GM19025 (cell line): Measurements from ENCODE around the gene ERC2.

Source experiments
- ATAC-seq: cut with Tn5 transposase; IDR thresholded peaks from one replicate; pipeline ENCODE4 v1.9.1; 2021; ENCODE audit warnings: mild to moderate bottlenecking, low read depth, moderate library complexity; ENCODE audit not compliant: unreplicated experiment

ERC2 gene

GRCh38 chr3:56428667-56429066, 39.6 kb downstream of the ERC2 start:
- no peak for ATAC-seq

- ATAC-seq = no peak
These were observed 43.4 kb downstream of the ERC2 start for GRCh38 chr3:56424885-56425284.

DNA sequence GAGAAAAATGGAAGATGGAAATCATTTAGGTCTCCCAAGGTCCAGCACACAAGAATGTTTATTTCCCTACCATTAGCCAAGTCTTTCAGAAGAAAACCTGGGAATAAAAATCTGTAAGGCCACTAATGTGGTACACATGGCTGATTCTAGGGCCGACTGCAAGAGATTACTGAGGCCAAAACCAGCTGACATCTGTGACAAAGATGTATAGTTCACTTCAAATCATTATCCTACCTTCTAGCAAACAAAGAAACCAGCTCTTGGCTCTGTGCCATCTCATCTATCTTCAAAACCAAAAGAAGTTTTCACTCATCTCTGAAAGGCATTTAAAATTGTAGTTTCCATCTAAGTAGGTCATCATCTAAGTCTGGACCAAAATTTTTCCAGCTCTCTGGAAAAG, 43.9 kb downstream of the ERC2 start:
- ATAC-seq = no peak

DNA sequence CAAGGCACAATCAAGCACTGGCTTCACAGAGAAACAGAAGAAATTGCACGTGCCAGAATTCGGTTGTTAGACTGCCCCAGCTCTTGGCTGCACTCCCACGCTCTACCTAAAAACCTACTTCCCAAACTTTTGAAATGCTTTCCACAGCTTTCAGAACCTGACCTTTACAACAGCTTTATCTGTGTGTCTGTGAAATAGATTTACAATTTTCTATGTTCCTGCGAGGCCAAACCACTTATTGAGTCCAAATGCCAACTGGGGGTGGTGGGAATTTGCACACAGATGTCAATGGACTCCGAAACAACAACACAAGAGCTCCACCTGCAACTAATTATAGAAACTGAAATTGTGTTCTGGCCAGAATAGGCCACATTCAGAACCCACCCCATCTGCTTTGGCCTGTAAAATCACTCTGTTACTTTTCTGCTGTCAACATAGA, 44.6 kb downstream of the ERC2 start:
- no peak for ATAC-seq

- ATAC-seq = no peak
These were observed 46.0 kb downstream of the ERC2 start for GRCh38 chr3:56422316-56422715.

DNA sequence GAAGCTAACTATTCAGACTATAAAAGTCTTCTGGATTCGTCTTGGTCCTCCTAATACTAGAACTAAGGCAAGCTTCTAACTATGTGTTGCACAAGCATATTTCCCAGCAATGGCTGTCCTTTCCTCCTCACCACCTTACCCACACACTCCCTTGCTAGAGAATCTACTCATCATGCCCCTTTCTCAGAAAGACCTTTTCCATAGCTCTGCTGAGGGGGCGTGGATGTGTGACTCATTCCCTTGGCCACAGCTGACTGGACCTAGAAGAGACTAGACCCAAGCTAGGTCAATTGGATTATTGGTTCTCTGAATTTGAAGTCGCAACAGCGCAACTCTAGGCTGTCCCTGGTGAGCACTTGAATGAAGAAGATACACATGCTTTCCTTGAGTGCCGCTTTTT, 47.1 kb downstream of the ERC2 start:
- ATAC-seq = no peak

DNA sequence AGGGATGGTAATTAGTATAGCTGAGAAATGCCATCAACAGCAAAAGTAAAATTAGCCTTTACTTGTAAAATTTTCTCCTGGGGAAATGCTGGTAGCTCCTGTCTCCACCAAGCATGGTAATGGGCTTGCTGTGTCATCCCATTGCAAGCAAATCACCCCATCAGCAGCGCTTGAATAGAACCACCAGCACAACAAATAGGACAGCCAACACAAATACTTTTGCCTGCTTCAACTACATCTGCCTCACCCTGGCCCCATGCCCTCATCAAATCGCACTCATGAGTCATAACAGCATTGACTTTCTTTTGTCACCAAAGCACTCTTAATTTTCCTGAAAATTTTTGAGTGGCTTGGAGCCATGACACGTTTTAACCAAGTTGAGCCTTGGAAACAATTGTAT, 52.6 kb downstream of the ERC2 start:
- ATAC-seq = no peak

- no peak for ATAC-seq
These were observed 54.4 kb downstream of the ERC2 start for GRCh38 chr3:56413911-56414310.

DNA sequence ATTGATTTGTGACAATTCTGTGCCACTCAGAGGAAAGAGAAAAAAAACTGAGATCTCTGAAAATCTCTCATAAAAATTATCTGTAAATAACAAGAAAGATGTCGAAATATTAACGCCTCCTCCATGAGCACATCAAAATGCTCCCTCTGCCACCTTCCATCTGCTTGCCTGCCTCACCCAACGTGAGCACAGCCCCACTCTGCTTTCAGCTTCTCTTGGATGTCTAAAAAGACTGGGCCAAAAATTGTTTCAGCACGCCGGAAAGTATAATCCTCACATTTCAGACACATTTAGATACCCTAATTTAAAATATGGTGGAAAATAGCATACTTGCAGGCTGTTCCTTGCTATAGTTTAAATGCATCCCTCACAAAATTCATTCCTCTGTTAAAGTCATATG, 57.1 kb downstream of the ERC2 start:
- no peak for ATAC-seq

- ATAC-seq = no peak
These were observed 57.7 kb downstream of the ERC2 start for GRCh38 chr3:56410576-56410975.

- no peak for ATAC-seq
These were observed 58.5 kb downstream of the ERC2 start for GRCh38 chr3:56409790-56410189.

DNA sequence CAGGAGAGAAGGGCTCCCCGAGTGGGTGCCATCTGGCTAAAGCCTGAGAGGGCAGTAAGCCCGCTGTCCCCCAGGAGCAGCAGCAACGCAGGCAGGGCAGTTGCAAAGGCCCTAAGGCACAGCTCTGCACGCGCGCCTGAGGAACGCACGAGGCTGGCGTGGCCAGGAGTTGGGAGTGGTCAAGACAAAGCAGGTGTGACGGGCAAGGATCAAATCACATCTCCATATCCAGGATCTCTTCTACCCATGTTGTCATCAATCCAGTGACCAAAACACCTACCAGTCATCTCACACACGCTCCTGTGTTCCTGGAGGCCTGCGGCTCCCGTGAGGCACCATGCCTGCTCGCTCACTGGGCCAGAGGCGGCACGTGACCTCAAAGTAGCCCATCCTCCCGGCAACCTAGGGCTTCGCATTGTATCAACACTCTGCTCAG, 59.5 kb downstream of the ERC2 start:
- no peak for ATAC-seq

GRCh38 chr3:56406826-56407515, 61.3 kb downstream of the ERC2 start:
- ATAC-seq = no peak

DNA sequence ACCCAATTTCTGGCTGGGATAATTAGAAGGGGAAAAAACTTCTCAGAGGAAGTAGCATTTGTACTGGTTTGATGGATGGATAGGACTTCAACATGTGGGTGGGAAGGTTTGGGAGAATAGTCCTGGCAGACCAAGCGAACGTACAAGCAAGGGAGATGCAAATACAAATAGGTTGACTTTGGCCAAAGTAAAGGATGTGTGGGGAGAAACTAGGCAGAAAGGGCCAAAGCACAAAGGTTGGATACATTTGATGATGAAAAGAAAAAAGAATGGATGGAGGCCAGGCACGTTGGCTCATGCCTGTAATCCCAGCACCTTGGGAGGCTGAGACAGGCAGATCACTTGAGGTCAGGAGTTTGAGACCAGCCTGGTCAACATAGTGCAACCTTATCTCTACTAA, 63.4 kb downstream of the ERC2 start:
- no peak for ATAC-seq

DNA sequence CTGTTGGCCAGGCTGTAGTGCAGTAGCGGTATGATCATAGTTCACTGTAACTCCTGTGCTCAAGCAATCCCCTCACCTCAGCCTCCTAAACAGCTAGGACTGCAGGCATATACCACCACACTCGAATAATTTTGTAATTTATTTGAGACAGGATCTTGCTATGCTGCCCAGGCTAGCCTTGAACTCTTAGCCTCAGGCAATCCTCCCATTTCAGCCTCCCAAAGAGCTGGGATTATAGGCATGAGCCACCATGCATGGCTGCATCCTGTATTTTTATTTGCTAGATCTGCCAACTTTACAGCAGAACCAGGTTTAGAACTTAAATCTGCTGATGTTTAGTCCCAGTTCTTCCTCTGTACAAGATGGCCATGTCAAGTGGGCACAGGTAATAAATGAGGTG, 69.6 kb downstream of the ERC2 start:
- ATAC-seq = no peak

GRCh38 chr3:56397798-56398197, 70.5 kb downstream of the ERC2 start:
- ATAC-seq = no peak

GRCh38 chr3:56389183-56389830, 79.0 kb downstream of the ERC2 start:
- ATAC-seq = no peak

GRCh38 chr3:56383092-56383491, 85.2 kb downstream of the ERC2 start:
- ATAC-seq = no peak

DNA sequence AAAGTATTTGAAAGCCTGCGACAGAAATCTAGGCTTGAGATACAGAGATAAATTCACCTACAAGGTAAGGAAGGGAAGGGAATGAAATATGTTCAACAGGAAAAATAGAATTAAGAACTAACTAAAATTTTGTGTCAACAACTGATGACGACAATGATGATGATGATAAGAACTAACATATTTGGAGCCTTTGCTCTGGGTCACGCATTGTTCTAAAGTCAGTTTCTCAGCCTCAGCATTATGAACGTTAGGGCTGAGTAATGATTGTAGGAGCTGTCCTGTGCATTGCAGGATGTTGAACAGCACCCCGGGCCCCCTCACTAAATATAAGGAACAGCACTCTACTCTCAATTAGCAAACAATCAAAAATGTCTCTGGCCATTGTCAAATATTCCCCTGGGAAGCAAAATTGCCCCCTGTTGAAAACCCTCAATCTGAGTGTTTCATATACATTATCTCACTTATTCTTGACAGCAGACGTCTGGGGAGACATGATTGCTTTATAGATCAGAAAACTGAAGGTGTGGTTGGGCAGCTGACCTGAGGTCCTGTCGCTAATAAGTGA, 88.5 kb downstream of the ERC2 start:
- no peak for ATAC-seq

DNA sequence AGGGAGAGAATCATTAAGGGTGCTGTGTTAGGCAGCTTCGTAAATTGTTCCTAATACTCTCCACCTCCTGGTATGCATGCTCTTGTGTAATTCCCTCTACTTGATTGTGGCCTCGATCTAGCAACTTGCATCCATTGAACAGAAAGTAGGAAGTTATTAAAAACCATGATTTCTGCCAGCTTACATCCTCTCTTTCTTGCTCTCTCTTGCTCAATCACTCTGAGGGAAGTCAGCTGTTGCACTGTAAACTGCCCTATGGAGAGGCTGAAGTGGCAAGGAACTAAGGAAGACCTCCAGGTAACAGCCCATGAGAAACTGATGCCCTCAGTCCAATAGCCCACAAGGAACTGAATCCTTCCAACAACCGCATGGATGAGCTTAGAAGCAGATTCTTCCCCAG, 92.6 kb downstream of the ERC2 start:
- ATAC-seq = no peak

DNA sequence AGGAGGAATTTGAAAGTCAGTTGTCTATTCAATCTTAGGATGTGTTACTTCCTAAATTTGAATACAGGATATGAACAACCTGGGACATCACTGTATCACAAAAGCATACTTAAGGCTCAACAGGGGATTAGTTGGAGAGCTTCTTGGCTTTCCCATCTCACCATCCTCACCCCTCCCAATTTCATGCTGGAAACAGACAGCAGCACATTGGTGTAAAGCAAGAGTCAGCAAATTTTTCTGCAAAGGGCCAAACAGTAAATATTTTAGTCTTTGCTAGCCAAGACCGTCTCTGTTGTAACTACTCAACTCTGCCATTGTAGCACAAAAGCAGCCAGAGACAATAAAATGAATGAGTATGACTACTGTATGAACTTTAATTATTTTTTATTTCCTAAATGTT, 94.9 kb downstream of the ERC2 start:
- ATAC-seq = no peak
